Measurements from ENCODE around the gene SCGB1D2.

Gene SCGB1D2

DNA sequence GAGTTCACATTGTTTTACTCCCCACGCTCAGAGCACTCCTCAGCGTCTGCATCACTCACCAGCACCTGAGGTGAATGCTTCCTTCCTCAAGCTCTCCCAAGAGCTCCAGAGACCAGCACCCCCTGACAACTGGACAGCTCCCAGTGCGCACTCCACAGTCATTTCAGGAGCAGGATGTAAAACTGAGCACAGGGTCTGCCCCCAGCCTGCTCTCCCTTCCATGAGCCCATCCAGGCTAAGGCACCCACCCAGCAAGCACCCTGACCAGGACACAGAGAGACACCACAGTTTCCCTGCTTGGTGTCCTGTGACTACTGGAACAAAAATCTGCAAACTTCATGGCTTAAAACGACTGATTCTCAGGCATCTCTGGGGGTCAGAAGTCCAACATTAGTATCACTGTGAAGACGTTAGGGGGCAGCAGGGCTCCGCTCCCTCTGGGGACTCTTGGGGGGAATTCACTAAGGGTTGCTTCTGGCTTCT lies 3.3 kb downstream of the SCGB1D2 start:
- DNase-seq = no peak
- H3K9me3 ChIP-seq (ENCODE audit: severe bottlenecking) = no peaks in the 10 kb centered on the region
- no peaks in the 10 kb centered on the region for H3K36me3 ChIP-seq
- no peak overlapping the region for H3K27ac ChIP-seq
- no peak for TF ChIP-seq CTCF (IDR thresholded peaks at IDR 0.05; ENCODE audit: low read depth, low read length)
- no peaks in the 10 kb centered on the region for H3K27me3 ChIP-seq (ENCODE audit: insufficient read depth, low read depth, severe bottlenecking)
- no peak overlapping the region for H3K4me3 ChIP-seq (ENCODE audit: low read depth, low read length)

DNA sequence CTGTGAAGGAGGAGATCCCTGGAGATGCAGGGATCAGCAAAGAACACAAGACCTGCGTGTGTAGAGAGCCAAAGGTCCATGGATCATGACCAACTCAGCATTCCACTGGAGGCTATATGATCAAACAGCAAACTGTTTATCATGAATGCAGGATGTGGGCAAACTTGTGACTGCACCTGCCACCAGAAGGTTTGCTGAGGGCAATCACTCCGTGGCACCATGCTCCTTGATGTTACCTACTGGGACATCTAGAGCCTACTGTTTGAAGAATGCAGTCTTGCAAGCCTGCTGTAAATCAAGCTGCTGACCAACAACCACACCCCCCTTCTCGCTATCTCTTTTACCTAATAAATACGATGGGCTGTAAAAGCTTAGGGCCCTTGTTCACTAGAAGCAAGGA lies 9.7 kb downstream of the SCGB1D2 start:
- Histone ChIP-seq H3K27ac (no peak overlapping the region), H3K4me3 (ENCODE audit: low read depth, low read length) (no peak overlapping the region), H3K27me3 (ENCODE audit: insufficient read depth, low read depth, severe bottlenecking) (no peaks in the 10 kb centered on the region), H3K9me3 (ENCODE audit: severe bottlenecking) (peaks cover 9% of the 10 kb centered on the region), H3K36me3 (no peaks in the 10 kb centered on the region)
- TF ChIP-seq CTCF (IDR thresholded peaks at IDR 0.05; ENCODE audit: low read depth, low read length) = no peak
- DNase-seq = no peak

DNA sequence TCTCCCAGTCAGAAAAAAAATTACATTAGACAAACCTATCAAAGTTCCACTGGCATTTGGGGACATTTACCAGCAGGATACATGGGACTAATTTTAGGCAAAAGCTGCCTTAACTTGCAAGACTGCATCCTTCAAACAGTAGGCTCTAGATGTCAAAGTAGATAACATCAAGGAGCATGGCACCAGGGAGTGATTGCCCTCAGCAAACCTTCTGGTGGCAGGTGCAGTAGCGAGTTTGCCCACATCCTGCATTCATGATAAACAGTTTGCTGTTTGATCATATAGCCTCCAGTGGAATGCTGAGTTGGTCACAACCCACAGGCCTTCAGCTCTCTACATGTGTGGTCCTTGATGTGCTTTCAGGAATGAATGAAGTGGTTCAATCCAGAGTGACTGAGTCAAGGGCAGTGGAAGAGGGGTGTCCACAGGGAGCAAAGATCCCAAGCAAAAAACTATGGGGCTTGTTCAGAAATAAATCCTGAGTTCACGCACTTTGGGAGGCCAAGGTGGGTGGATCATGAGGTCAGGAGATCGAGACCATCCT lies 12.0 kb downstream of the SCGB1D2 start:
- H3K9me3 ChIP-seq (ENCODE audit: severe bottlenecking) = peaks cover 9% of the 10 kb centered on the region
- TF ChIP-seq CTCF (IDR thresholded peaks at IDR 0.05; ENCODE audit: low read depth, low read length) = no peak
- no peaks in the 10 kb centered on the region for H3K36me3 ChIP-seq
- H3K4me3 ChIP-seq (ENCODE audit: low read depth, low read length) = no peak overlapping the region
- no peak overlapping the region for H3K27ac ChIP-seq
- DNase-seq = no peak
- H3K27me3 ChIP-seq (ENCODE audit: insufficient read depth, low read depth, severe bottlenecking) = no peaks in the 10 kb centered on the region

- Histone ChIP-seq H3K36me3 (no peaks in the 10 kb centered on the region), H3K4me3 (ENCODE audit: low read depth, low read length) (no peak overlapping the region), H3K27ac (no peak overlapping the region), H3K9me3 (ENCODE audit: severe bottlenecking) (peaks cover 9% of the 10 kb centered on the region), H3K27me3 (ENCODE audit: insufficient read depth, low read depth, severe bottlenecking) (no peaks in the 10 kb centered on the region)
- no peak for TF ChIP-seq CTCF (IDR thresholded peaks at IDR 0.05; ENCODE audit: low read depth, low read length)
- DNase-seq = no peak
Measured at GRCh38 chr11:62256281-62256680, 14.2 kb downstream of the SCGB1D2 start.

DNA sequence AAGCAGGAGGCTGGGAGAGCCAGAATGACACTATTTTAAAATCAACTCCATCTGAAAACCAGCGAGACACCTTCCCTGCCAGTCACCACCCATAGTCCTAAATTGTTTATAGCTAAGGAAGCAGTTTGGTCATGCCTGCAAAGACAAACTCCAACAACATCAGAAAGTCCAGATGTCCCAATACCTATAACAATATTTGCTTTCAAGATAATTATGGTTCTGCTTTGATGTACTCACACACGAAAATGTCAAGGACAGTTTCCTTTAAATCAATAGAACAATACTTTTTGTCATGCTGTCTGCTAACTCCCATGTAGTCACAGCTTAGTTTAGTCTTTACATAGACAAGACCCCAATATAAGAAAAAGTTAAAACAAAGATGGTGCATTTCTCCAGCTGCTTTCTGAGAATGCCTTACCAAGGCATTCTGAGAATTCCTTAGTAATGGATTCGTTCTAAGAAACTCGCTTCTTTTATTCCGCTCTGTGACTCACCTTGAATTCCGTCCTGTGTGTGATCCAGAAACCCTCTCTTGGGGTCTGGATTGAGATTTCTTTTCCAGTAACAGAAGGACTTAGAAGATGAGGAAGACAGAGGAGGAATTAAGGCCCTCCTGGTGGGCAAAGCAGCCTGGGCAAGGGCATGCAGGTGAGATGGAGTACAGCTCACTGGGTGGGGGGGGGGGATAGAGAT lies 18.4 kb downstream of the SCGB1D2 start:
- TF ChIP-seq CTCF (IDR thresholded peaks at IDR 0.05; ENCODE audit: low read depth, low read length) = no peak
- no peaks in the 10 kb centered on the region for H3K36me3 ChIP-seq
- DNase-seq = no peak
- no peak overlapping the region for H3K27ac ChIP-seq
- no peaks in the 10 kb centered on the region for H3K9me3 ChIP-seq (ENCODE audit: severe bottlenecking)
- H3K4me3 ChIP-seq (ENCODE audit: low read depth, low read length) = no peak overlapping the region
- H3K27me3 ChIP-seq (ENCODE audit: insufficient read depth, low read depth, severe bottlenecking) = no peaks in the 10 kb centered on the region

DNA sequence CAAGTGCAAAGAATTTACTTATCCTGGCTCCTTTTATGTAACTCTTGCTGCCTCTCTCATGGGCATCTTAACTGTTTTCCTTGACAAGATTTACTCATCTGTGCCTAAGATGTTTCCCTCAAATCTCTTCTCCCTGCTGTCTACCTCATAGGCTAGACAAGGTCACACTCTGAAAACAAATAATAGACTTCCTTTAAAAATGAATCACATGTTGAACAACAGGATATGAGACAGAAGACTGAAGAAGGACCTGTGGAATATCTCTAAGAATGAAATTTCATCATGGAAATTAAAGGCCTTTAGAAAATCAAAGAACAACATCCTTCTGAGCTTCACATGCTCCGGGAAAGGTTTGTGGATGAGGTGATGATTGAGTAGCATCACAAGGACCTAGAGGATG lies 22.0 kb downstream of the SCGB1D2 start:
- H3K27me3 ChIP-seq (ENCODE audit: insufficient read depth, low read depth, severe bottlenecking) = no peaks in the 10 kb centered on the region
- no peak for TF ChIP-seq CTCF (IDR thresholded peaks at IDR 0.05; ENCODE audit: low read depth, low read length)
- no peaks in the 10 kb centered on the region for H3K36me3 ChIP-seq
- no peak for DNase-seq
- H3K27ac ChIP-seq = no peak overlapping the region
- H3K9me3 ChIP-seq (ENCODE audit: severe bottlenecking) = no peaks in the 10 kb centered on the region
- no peak overlapping the region for H3K4me3 ChIP-seq (ENCODE audit: low read depth, low read length)
